Fibroblast of pulmonary artery (primary cell): ENCODE data around the gene ZNF487.

Experiments used
- DNase-seq: peaks from one replicate; pipeline ENCODE4 v3.0.0-alpha.2; 2010; ENCODE audit warnings: low read depth
- H3K4me3 ChIP-seq: replicated peaks from 2 replicates; pipeline ENCODE4 v1.5.1; 2011; ENCODE audit warnings: low read depth, mild to moderate bottlenecking, control low read depth, low read length, moderate library complexity
- CTCF ChIP-seq: IDR thresholded peaks from 2 replicates; pipeline ENCODE4 v1.5.1; 2011; ENCODE audit warnings: mild to moderate bottlenecking, control low read depth, low read length, inconsistent platforms; ENCODE audit errors: missing control alignments

ZNF487 gene

GRCh38 chr10:43407148-43407575 lies 29.7 kb upstream of the ZNF487 start:
- peak overlapping the region; percentile 86 for H3K4me3 ChIP-seq
- no peak for TF ChIP-seq CTCF
- DNase-seq: peak; percentile 38

- peak; percentile 94 for DNase-seq
- peak overlapping the region; percentile 86 for H3K4me3 ChIP-seq
- TF ChIP-seq CTCF: peak; percentile 44
These were observed 29.2 kb upstream of the ZNF487 start for GRCh38 chr10:43407576-43408330.

- DNase-seq: no peak
- TF ChIP-seq CTCF: no peak
- peak overlapping the region; percentile 86 for H3K4me3 ChIP-seq
These were observed 28.6 kb upstream of the ZNF487 start for GRCh38 chr10:43408331-43408709.

GRCh38 chr10:43408710-43409384 lies 28.1 kb upstream of the ZNF487 start, which contains the start of gene HNRNPF:
Gene HNRNPF, minus strand, starts transcription at chr10:43409186. Its CDS starts 21,302 bp downstream, at chr10:43387884.
- peak within 1 kb of the TSS; percentile 86 for H3K4me3 ChIP-seq
- peak; percentile 97 for DNase-seq
- no peak for TF ChIP-seq CTCF

GRCh38 chr10:43409385-43410109 lies 27.4 kb upstream of the ZNF487 start:
- no peak for DNase-seq
- H3K4me3 ChIP-seq: peak overlapping the region; percentile 68
- no peak for TF ChIP-seq CTCF

- no peak for DNase-seq
- no peak overlapping the region for H3K4me3 ChIP-seq
- no peak for TF ChIP-seq CTCF
These were observed 26.6 kb upstream of the ZNF487 start for GRCh38 chr10:43410345-43410744.
